K562 (cell line): ENCODE measurements around the gene VPS35L. TPM values are rescaled to one million over a fixed set of nuclear protein-coding genes. Genes with fewer than 3 reads are reported as not detected.

Experiments used
- ATAC-seq: fragments of 200-7000 bp; cut with Tn5 transposase; 3 replicates; pipeline ENCODE4 v1.9.1; 2020; ENCODE audit warnings: moderate library complexity
- BruUV-seq: library from RNA; stranded (reverse); fragments of 400-500 nt; replicated peaks from 2 replicates; lab custom pipeline; 2021; lab: Mats Ljungman, UMichigan
- CTCF ChIA-PET: fragments of 300-600 bp; formaldehyde crosslinking; extraction: SDS; loops from one replicate; lab custom pipeline; 2021; ENCODE audit warnings: low intra/inter-chr PET ratio; lab: Yijun Ruan, JAX
- POLR2A ChIA-PET: fragments of 300-600, 350-650 bp; sonication (Branson Sonifier 250); formaldehyde crosslinking; extraction: SDS; loops from one replicate; lab custom pipeline; 2021; ENCODE audit warnings: antibody characterized with exemption, inconsistent platforms; lab: Yijun Ruan, JAX
- DNase-seq, 4 experiments: peaks; one replicate each; pipeline versions ENCODE4 v3.0.0 to v3.0.0-alpha.2; 2011 to 2018; ENCODE audit warnings: low spot score in 3 of 4, mixed read lengths in 3 of 4; ENCODE audit errors: extremely low read depth in 1 of 4
- FAIRE-seq: peaks from 2 replicates; lab custom pipeline; 2011; peaks lifted over from hg19 to GRCh38; lab: Jason Lieb, UNC
- H2AFZ ChIP-seq: 2 replicates; pipeline ENCODE4 v1.6.0; 2011; ENCODE audit warnings: low read depth, low read length, control low read depth, inconsistent platforms
- H3K27ac ChIP-seq: fragments of 200-600 bp; 3 replicates; pipeline ENCODE4 v1.8.0; 2011; ENCODE audit warnings: low read depth, mild to moderate bottlenecking, control low read depth, inconsistent platforms, low read length, moderate library complexity, mixed read lengths; ENCODE audit errors: extremely low read depth
- H3K27me3 ChIP-seq, 2 experiments: fragments of 300-600 bp in 1 of 2; 2 replicates in 1 of 2; 3 replicates in 1 of 2; pipeline versions ENCODE4 v1.6.0 to v1.8.0; 2011; ENCODE audit warnings: inconsistent platforms in 2 of 2, low read length in 2 of 2, mild to moderate bottlenecking in 1 of 2, mixed read lengths in 1 of 2, moderate library complexity in 1 of 2; ENCODE audit not compliant: control insufficient read depth in 2 of 2, insufficient read depth in 2 of 2
- H3K36me3 ChIP-seq: fragments of 300-600 bp; 3 replicates; pipeline ENCODE4 v1.8.0; 2011; ENCODE audit warnings: mild to moderate bottlenecking, low read length, inconsistent platforms; ENCODE audit not compliant: control insufficient read depth, insufficient read depth
- H3K4me1 ChIP-seq, 2 experiments: fragments of 200-600 bp in 1 of 2; replicated peaks in 1 of 2; 2 replicates in 1 of 2; 3 replicates in 1 of 2; pipeline versions ENCODE4 v1.5.1 to v1.8.0; 2011; ENCODE audit warnings: inconsistent platforms in 2 of 2, low read length in 2 of 2, mild to moderate bottlenecking in 1 of 2, mixed read lengths in 1 of 2, moderate library complexity in 1 of 2; ENCODE audit not compliant: control insufficient read depth in 2 of 2, insufficient read depth in 2 of 2
- H3K4me2 ChIP-seq: 2 replicates; pipeline ENCODE4 v1.6.1; 2011; ENCODE audit warnings: low read length, control low read depth, inconsistent platforms, mixed read lengths; ENCODE audit not compliant: insufficient read depth
- H3K4me3 ChIP-seq: fragments of 200-600 bp; sonication (generic), shearing (Covaris generic); 2 replicates; pipeline ENCODE4 v1.5.1; 2016; ENCODE audit warnings: control low read depth, inconsistent platforms
- H3K79me2 ChIP-seq: fragments of 200-600 bp; 3 replicates; pipeline ENCODE4 v1.8.0; 2011; ENCODE audit warnings: low read length, inconsistent platforms; ENCODE audit not compliant: control insufficient read depth, insufficient read depth
- H3K9ac ChIP-seq, 2 experiments: 2 replicates each; pipeline versions ENCODE4 v1.6.0 to v1.6.1; 2011; ENCODE audit warnings: low read depth in 2 of 2, low read length in 2 of 2, control low read depth in 1 of 2, inconsistent platforms in 1 of 2, mild to moderate bottlenecking in 1 of 2, mixed read lengths in 1 of 2; ENCODE audit not compliant: insufficient read depth in 1 of 2
- H3K9me1 ChIP-seq: one replicate; pipeline ENCODE4 v1.6.0; 2011; ENCODE audit warnings: inconsistent platforms, mild to moderate bottlenecking, low read length, moderate library complexity; ENCODE audit not compliant: control insufficient read depth, insufficient read depth
- H3K9me3 ChIP-seq: replicated peaks from 2 replicates; pipeline ENCODE4 v1.5.1; 2011; ENCODE audit warnings: low read depth, low read length, inconsistent platforms; ENCODE audit not compliant: control insufficient read depth, insufficient read depth
- H4K20me1 ChIP-seq: replicated peaks from 2 replicates; pipeline ENCODE4 v1.6.1; 2011; ENCODE audit warnings: low read length, inconsistent platforms, mixed read lengths; ENCODE audit not compliant: control insufficient read depth, insufficient read depth
- ARNT ChIP-seq, 2 experiments: fragments of 450-650 bp; IDR thresholded peaks; 2 replicates each; pipeline ENCODE4 v1.6.1; 2016; ENCODE audit warnings: mild to moderate bottlenecking in 1 of 2
- CTCF ChIP-seq, 3 experiments: IDR thresholded peaks in 2 of 3; conservative IDR thresholded peaks in 1 of 3; 2 replicates each; pipeline ENCODE4 v1.5.1; 2011 to 2012; ENCODE audit warnings: low read length in 3 of 3, mild to moderate bottlenecking in 3 of 3, control low read depth in 2 of 3, improper control_type of control experiment in 1 of 3, inconsistent platforms in 1 of 3, low read depth in 1 of 3, mixed read lengths in 1 of 3, moderate library complexity in 1 of 3; ENCODE audit not compliant: insufficient read depth in 2 of 3
- DACH1 ChIP-seq: fragments of 450-650 bp; IDR thresholded peaks from 2 replicates; pipeline ENCODE4 v1.6.1; 2018; ENCODE audit not compliant: partially characterized antibody
- E2F5 ChIP-seq: sonication (generic); formaldehyde crosslinking; IDR thresholded peaks from 2 replicates; pipeline ENCODE4 v1.8.0; 2022; ENCODE audit warnings: mild to moderate bottlenecking, missing genetic modification reagents
- HDAC3 ChIP-seq: fragments of 450-650 bp; IDR thresholded peaks from 2 replicates; pipeline ENCODE4 v1.6.1; 2018; ENCODE audit warnings: borderline replicate concordance, mild to moderate bottlenecking, moderate library complexity; ENCODE audit not compliant: partially characterized antibody
- RBM25 ChIP-seq: fragments of 200-400 bp; formaldehyde crosslinking; IDR thresholded peaks from 2 replicates; pipeline ENCODE4 v1.6.1; 2018; ENCODE audit warnings: low read length, low read depth, moderate library complexity; ENCODE audit not compliant: severe bottlenecking
- ZNF561 ChIP-seq: fragments of 450-650 bp; formaldehyde crosslinking; conservative IDR thresholded peaks from 2 replicates; pipeline ENCODE4 v1.4.0; 2020; ENCODE audit warnings: mild to moderate bottlenecking, moderate library complexity
- WGBS: fragments of 100-300 bp; shearing (Covaris generic); methylation state at CpG from one replicate; pipeline ENCODE4 v1.1.6; 2016; ENCODE audit warnings: low coverage, mixed read lengths; ENCODE audit not compliant: insufficient coverage; ENCODE audit errors: missing lambda C conversion rate; 5-methylcytosine and 5-hydroxymethylcytosine counted together
- in situ Hi-C: fragments of 300-500 bp; cut with MboI; formaldehyde crosslinking; loops from 4 replicates; pipeline ENCODE4 v1.15.0; 2018; ENCODE audit warnings: inconsistent platforms, mixed read lengths
- intact Hi-C: fragments of 100-400 bp; cut with micrococcal nuclease; formaldehyde crosslinking; loops from 2 replicates; pipeline ENCODE4 v1.14.2; 2022
- polyA plus RNA-seq, 8 experiments: library from polyadenylated mRNA; depleted of rRNA in 4 of 8; stranded (reverse) in 5 of 8; unstranded in 3 of 8; fragments of >200 nt; fragmentation: Nextera tagmentation in 2 of 8; fragmentation: Illumina TruSeq in 1 of 8; extraction: Ambion mirVana in 2 of 8; extraction: Trizol in 1 of 8; gene quantifications; 2 replicates each; pipeline versions ENCODE4 v1.2.1 to v1.2.3, GENCODE V29; 2011 to 2014; ENCODE audit warnings: inconsistent platforms in 1 of 8, missing spikeins in 1 of 8
- total RNA-seq, 7 experiments: library from RNA; depleted of rRNA in 6 of 7; stranded (reverse); fragments of >200 nt in 6 of 7; fragmentation: Illumina TruSeq in 2 of 7; extraction: Trizol in 2 of 7; gene quantifications; 2 replicates each; pipeline versions ENCODE4 v1.2.1 to v1.2.3, GENCODE V29; 2011 to 2021; ENCODE audit warnings: low replicate concordance in 1 of 7
- TF ChIP-seq, protein P1 (sequence below): fragments of 450-650 bp; IDR thresholded peaks from 2 replicates; pipeline ENCODE4 v1.7.0; 2016; ENCODE audit warnings: borderline replicate concordance

VPS35L gene
- total and polyA plus RNA-seq, 9 of the 15 experiments (the other 6 are each of a cell fraction or from before 2014, with no cell fraction given): 10.2 to 30.4 (median 20.1) TPM

DNA sequence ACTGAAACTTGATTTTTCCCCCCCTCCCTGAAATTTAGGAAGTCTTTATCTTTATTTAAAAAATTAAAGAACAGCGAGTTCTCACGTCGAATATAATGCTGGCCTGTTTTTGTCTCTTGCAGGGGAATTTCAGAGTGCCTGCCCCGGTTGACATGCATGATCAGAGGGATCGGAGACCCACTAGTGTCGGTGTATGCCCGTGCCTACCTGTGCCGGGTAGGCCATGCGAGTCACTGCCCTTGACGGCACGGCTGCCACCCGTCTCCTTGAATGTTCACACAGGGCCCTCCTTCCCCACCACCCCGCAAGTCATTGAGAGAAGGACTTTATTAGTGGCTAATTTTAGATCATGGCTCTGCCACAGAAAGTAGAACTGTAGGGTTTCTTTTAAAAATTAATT lies 54.7 kb downstream of the VPS35L start:
- DNase-seq: no peak
- FAIRE-seq: no peak
- no peak overlapping the region for H3K27ac ChIP-seq
- POLR2A ChIA-PET: interaction anchor here (0.8 kb wide), 1 partner anchor 10 kb away, joined by 3 read pairs; no protein-coding TSS in a partner anchor
- no peaks in the 10 kb centered on the region; a peak in 1 of 5 replicates for H3K4me1 ChIP-seq
- intact Hi-C loops (no loop called here), in situ Hi-C loops (no loop called here)
- H4K20me1 ChIP-seq: no peaks in the 10 kb centered on the region
- no peak for ATAC-seq
- CTCF ChIA-PET: interaction anchor here (0.5 kb wide), 1 partner anchor 288 kb away, joined by 5 read pairs; no protein-coding TSS in a partner anchor
- peaks cover 2% of the 10 kb centered on the region; the same call in 1 of the 3 replicates for H3K36me3 ChIP-seq
- no peak overlapping the region for H3K4me3 ChIP-seq
- H3K79me2 ChIP-seq: no peaks in the 10 kb centered on the region
- BruUV-seq: no TSS peak
- H3K9me3 ChIP-seq: no peaks in the 10 kb centered on the region
- no peak overlapping the region for H3K4me2 ChIP-seq
- H3K9me1 ChIP-seq: no peaks in the 10 kb centered on the region
- no peak overlapping the region for H3K9ac ChIP-seq
- H3K27me3 ChIP-seq: no peaks in the 10 kb centered on the region
- TF ChIP-seq DACH1 (no peak), CTCF (IDR thresholded peaks at IDR 0.05 in 2 of 3, conservative IDR thresholded peaks at IDR 0.05 in 1 of 3; ENCODE audit: insufficient read depth in 2 of 3, low read depth in 1 of 3, low read length in 3 of 3) (no peak), ZNF561 (CRISPR knock-in tag) (no peak), HDAC3 (no peak), E2F5 (CRISPR knock-in tag) (no peak), RBM25 (no peak), ARNT (IDR thresholded peaks at IDR 0.05) (no peak)
- TF ChIP-seq, protein P1, sequence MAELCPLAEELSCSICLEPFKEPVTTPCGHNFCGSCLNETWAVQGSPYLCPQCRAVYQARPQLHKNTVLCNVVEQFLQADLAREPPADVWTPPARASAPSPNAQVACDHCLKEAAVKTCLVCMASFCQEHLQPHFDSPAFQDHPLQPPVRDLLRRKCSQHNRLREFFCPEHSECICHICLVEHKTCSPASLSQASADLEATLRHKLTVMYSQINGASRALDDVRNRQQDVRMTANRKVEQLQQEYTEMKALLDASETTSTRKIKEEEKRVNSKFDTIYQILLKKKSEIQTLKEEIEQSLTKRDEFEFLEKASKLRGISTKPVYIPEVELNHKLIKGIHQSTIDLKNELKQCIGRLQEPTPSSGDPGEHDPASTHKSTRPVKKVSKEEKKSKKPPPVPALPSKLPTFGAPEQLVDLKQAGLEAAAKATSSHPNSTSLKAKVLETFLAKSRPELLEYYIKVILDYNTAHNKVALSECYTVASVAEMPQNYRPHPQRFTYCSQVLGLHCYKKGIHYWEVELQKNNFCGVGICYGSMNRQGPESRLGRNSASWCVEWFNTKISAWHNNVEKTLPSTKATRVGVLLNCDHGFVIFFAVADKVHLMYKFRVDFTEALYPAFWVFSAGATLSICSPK: no peak
- TF ChIP-seq, all 486 proteins: peak for 0
- no peak overlapping the region for H2AFZ ChIP-seq
- 65% methylated on average over 13 of the region's 13 CpGs for WGBS
